SKM-1 (cell line): ENCODE measurements around the gene MYOM1.

Source experiments
- DNase-seq: peaks from one replicate; lab custom pipeline; 2025; ENCODE audit not compliant: unreplicated experiment; lab: John Stamatoyannopoulos, UW

Gene MYOM1

DNA sequence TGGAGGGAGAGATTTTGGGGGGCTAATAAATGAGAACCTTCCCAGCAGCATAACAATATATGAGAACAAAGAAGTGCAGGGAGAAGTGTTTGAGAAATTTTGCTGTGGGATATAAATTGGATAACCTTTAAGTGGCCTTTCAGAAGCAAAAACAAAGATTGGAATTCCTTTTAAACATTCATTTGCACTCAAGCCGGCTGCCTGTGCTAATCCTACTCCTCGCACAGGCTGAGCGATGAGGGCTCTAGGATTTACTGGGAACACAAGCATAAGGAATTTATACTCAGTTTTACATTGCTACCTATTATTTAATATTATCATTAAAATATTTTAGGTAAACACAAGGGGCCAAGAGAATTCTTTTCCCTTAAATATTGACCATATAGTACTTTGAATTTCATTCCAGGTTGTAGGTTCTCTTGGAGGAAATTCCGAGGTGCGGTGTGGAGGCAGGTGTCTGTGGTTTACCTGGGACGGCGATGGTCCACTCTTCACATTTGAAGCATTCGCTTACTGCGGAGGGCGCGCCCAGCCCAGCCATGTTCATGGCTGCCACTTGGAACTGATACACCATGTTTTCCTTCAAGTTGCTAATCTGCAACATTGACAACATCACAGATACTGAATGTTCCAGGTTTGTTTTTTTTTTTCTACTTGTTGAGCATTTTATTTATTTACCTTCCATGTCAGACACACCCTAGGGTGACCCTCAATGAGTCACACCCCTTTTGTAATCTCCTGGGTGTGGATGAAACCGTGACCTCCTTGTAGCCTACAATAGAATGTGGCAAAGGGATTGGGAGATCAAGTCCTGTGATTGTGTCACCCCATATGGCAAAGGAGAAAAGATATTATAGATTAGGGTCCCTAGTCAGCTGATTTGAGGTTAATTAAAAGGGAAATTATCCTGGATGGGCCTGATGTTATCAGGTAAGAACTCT is 100.1 kb downstream of the MYOM1 start:
- no peak for DNase-seq

DNA sequence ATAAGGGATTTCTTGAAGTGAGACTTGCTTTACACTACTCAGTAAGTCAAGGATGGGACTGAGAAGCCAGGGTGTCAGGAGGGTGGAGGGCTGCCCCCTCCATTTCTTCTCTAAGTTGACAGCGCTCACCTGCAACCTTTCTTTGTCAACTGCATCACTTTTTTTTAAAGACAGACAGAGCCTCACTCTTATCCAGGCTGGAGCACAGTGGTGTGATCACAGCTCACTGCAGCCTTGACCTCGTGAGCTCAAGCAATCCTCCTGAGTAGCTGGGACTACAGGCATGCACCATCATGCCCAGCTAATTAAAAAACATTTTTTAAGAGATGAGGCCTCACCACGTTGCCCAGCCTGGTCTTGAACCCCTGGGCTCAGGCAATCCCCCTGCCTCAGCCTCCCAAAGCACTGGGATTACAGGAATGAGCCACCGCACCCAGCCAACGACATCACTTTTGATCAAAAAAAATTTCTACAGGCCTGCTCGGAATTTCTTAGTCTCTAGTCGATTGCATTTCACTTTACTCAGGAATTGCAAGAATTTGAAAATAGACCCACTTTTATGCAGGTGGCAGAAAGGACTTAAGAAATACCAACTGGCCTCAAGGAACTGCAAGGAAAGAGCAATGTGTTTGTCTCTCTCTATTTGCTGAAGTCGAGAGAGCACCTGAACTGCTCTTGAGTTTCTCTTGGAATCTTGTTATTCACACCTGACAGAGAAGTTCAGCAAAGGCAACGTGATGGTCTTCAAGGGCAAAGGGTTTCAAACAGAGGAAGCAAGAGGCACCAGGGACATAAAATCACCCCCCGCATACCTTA is 101.4 kb downstream of the MYOM1 start:
- no peak for DNase-seq

DNA sequence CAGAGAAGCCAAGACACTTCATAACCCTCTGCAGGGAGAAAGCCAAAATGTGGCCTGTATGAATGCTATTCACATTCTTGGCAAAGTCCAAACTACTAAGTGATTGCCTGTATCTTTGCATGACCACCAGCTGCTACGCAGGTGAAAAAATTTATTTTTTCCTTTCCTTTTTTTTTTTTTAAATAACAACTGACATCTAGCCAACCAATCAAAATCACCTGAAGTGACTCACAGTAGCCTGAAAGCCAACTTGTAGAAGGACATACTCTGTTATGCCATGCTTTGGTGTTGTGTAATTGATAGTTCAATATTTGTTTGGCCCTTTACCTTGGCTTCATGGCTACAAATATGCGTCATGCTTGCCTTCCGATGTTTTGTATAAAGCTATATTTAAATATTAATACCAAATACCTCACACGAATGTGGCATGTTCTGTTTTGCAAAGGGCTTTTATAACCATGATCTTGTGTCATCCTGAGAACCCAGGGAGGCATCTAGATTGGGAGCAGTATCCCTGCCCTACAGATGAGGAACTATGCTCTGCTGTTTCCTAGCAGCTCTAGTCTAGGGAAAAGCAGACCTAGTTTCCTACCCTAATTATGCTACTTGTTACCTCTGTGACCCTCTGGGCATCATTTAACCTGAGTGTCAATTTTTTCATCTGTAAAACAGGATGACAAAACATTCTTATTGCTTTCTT is 102.1 kb downstream of the MYOM1 start:
- DNase-seq, result no peak

DNA sequence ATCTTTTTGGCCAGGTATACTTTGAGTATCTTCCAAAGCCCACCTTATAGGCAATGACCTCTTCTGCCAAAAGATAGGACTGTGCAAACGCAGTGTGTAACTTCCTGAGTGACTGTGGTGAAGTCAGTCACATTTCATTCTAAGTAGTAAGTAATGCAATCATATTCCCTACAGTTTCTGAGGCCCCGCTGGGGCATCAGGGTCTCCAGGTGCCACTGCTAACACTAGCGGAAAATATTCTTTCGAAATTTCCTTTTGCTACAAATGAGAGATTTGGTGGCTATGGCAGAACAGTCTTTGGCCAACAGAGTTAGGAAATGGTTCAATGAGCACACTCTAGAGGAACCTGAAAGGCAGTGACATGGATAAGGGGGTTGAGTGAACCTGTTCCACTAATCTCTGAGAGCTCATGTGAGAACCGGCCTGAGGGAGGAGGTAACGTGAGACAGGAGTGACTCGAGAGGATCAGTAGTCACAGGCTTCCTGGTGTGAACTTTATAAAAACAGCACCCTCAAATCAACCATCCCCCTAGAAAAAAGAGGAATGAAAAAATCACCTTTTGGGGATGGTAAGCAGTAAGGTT is 104.2 kb downstream of the MYOM1 start:
- peak; percentile 18 for DNase-seq

DNA sequence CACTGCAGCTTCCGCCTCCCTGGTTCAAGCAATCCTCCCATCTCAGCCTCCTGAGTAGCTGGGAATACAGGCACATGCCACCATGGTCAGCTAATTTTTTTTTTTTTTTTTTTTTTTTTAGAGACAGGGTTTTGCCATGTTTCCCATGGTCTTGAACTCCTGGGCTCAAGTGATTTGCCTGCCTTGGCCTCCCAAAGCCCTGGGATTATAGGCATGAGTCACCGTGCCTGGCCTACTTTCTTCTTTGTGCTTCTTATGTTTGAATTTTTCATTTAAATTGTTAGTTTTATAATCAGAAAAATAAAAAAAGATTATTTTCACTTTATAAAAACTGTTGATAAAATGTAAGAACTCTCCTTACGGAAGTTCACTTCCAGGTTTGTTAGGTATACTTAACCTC is 105.3 kb downstream of the MYOM1 start:
- DNase-seq, result no peak

- no peak for DNase-seq
These were observed 105.7 kb downstream of the MYOM1 start for GRCh38 chr18:3114026-3114425.

DNA sequence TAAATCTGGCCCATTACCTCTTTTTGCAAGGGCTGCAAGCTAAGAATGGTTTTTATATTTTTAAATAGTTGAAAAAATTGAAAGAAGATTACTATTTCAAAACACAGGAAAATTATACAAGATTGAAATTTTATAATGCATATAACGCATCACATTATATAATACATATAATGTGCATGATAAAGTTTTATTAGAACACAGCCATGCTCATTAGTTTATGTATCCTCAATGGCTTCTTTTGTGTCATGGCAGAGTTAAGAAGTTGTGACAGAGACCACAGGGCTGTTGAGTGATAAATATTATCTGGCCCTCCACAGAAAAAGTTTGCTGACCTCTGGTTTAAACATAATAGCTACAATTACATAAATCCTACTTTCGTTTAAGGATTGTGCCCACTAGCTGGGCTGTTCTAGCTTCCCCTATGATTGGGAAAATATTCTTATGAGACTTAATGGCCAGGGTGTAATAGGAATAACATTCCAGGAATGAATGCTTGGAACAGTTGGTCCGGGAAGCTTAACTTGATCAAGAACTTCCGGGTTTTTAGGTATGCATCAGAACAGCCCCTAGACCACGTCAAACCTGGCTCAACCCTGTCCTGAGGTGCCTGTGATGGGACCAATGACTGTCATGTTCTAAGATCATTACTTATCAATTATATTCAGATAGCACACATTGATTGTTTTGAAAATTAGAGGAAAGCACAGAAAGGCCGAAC is 108.1 kb downstream of the MYOM1 start:
- no peak for DNase-seq

DNA sequence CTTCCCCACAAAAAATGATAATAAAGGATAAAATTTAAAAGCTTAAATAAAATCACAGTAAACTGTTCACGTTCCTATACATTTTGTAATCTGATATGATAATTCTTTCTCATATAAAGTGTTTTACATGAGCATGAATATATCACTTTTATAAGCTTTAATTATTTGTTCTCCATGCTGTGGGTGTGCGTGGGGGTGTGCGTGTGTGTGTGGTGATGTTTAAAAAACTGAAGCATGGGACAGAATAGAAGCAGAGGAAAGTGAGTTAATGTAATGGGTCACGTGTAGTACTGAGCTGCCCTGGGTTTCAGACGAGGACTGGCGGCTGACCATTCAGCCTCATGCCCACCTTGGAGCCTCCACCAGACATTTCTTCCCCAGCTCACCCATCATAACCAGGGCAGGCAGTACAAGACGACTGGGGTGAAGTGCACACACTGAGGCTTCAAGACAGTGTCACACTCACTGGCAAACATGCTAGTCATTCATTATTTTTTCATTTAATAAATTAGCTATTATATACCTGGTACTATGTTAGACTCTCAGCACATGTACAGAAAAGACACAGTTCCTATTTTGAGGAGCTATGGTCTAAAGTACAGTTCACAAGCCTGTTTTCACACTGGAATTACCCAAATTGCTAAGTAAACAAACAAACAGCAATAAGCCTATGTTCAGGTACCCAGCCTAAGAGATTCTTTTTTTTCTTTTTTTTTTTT is 109.6 kb downstream of the MYOM1 start:
- DNase-seq, result no peak

DNA sequence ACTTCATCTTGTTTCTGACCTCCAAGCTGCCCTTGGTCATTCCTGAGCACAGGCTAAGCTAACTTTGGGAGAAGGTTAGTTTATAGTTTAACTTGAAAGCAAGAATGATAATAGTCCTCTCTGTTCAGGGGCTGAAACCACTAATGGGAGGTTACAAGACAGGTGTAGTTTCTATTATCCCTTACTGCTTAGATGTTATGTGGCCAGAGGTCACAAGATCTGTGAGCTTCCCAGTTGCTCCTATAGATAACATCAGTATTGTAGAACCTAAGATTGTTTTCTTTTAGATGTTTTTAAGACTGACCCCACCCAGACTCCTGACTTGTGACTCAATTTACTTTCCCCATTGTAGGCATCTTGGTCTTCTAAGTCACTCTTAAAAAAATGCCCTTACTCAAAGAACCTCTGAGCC is 112.0 kb downstream of the MYOM1 start:
- no peak for DNase-seq

DNA sequence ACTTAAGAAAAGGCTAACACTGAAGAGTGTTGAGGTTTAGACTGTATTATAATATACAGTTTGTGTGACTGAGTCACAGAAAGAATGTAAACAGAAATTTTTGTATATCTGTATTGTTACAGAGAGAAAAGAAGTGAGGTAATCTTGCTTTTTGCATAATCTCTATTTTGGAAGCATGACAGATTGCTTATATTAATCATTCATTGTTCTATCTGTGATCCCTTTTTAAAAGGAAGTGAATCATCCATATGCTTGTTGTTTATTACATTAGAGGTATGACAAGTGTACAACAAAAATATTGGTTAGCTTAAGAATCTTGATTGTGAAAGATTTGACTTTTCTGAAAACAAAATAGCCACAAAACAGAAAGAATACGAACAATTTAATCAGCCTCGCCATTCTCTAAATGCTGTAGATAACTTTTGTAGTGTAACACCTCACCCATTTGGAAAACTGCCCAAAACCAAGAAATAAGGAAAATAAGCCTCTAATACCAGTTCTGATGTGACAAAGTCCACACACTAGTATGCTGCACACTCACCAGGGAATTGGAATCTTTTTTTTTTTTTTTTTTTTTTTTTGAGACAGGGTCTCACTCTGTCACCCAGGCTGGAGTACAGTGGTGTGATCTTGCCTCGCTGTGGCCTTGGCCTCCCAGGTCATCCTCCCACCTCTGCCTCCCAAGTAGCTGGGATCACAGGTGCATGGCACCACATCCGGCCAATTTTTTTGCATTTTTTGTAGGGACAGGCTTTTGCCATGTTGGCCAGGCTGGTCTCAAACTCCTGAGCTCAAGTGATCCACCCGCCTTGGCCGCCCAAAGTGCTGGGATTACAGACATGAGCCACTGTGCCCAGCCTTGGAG is 115.3 kb downstream of the MYOM1 start:
- DNase-seq, result no peak

DNA sequence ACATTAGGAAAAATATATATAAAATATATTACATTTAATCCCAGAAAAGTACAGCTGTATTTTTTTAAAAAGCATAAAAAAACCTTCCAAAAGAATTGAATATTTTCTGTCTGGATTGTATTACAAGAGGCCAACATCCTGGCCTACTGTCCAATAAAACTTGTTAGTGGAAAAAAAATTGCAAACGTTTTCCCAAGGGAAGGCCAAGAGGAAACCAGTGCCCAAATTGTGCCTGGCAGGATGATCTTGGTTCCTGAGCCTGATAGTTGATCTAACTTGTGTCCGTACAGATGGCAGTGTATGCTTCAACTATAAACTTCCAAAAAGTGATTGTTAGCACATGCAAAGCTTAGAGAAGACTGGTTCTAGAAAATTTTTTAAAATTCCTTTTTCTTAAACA is 116.2 kb downstream of the MYOM1 start:
- no peak for DNase-seq

- no peak for DNase-seq
These were observed 116.8 kb downstream of the MYOM1 start for GRCh38 chr18:3102983-3103382.

- DNase-seq, result no peak
These were observed 119.2 kb downstream of the MYOM1 start for GRCh38 chr18:3100498-3101132.

- no peak for DNase-seq
These were observed 120.4 kb downstream of the MYOM1 start for GRCh38 chr18:3099327-3099726.

DNA sequence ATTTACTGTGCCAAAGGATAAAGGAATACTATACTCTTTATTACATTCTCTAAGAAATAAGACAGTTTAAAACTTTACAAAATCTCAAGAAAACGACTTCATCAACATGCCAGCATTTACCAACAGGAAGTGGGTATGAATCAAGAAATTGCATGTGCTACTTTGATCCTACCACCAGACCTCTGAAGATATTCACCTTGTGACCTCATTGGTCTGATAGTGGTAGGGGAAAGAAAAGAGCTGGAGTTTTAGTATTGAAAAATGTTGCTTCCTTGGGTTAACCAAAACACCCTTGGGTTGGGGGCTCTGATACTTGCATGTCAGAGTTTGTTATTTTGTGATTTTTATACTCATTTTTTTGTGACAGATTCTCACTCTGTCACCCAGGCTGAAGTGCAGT is 122.7 kb downstream of the MYOM1 start:
- no peak for DNase-seq

DNA sequence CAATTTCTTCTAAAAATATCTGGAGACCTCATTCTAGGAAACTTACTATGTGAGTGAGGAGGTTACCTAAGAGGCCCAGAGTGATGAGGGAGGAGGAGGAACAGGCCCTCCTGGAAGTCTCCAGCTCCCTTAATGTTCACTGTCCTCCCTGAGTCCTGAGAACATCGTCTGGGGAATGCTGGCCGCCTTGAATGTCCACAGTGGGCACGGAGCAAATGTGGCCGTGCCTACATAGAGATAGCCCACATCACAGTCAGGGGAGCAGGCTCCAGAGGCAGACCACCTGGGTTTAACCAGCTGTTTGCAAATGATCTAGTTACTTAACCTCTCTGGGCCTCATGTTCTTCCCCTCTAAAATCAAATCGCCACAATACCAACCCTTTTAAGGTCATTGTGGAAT is 123.8 kb downstream of the MYOM1 start:
- DNase-seq, result no peak

DNA sequence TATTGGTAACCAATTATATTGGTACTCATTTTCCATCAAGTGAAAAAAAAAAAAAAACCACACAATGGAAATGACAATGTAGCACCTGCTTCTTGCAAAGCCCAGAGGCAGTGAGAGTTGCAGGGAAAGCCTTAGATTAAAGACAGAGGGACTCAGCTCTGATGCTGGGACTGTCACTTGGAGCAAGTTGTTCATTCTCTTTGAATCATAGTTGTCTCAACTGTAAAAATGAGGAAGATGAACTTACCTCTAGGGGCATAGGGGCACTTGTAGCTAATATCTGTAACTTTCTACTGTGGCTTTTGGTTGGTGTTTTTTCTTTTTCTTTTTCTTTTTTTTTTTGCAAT is 125.5 kb downstream of the MYOM1 start:
- DNase-seq, result no peak

GRCh38 chr18:3093624-3094337 is 126.0 kb downstream of the MYOM1 start:
- DNase-seq, result no peak
